Keratinocyte (primary cell): ENCODE results near the gene ANKHD1.

ENCODE experiments used
- CTCF ChIP-seq, 3 experiments: IDR thresholded peaks in 1 of 3; conservative IDR thresholded peaks in 1 of 3; optimal IDR thresholded peaks in 1 of 3; 2 replicates in 2 of 3; 3 replicates in 1 of 3; pipeline versions ENCODE3 to v1.5.1; 2011; ENCODE audit warnings: low read length in 3 of 3, mild to moderate bottlenecking in 3 of 3, moderate library complexity in 2 of 3, control low read depth in 1 of 3, inconsistent platforms in 1 of 3; ENCODE audit not compliant: insufficient read depth in 2 of 3; ENCODE audit errors: extremely low read depth in 1 of 3
- EZH2 ChIP-seq: IDR thresholded peaks from one replicate; pipeline ENCODE4 v1.6.1; 2012; ENCODE audit warnings: inconsistent platforms, mild to moderate bottlenecking, low read length, moderate library complexity

- TF ChIP-seq CTCF (optimal IDR thresholded peaks at IDR 0.05 in 1 of 3, IDR thresholded peaks at IDR 0.05 in 1 of 3, conservative IDR thresholded peaks at IDR 0.05 in 1 of 3; ENCODE audit: extremely low read depth in 1 of 3, insufficient read depth in 2 of 3, low read length in 3 of 3) (no peak), EZH2 (no peak)
Measured at GRCh38 chr5:140498591-140498990, 97.0 kb downstream of the ANKHD1 start.
